AG09319 (cell line): Measurements from ENCODE around the gene CDH13.
A peak's percentile ranks its signal among the peaks of the same experiment; 100 is the strongest.

ENCODE experiments used
- DNase-seq: peaks from one replicate; pipeline ENCODE4 v3.0.0-alpha.2; 2010; ENCODE audit warnings: low read depth; ENCODE audit errors: extremely low read depth
- CTCF ChIP-seq: IDR thresholded peaks from 2 replicates; pipeline ENCODE4 v1.5.1; 2011; ENCODE audit warnings: low read depth, mild to moderate bottlenecking, inconsistent platforms, low read length, moderate library complexity

CDH13 gene

GRCh38 chr16:83365166-83365565, 738.4 kb downstream of the CDH13 start:
- DNase-seq = peak; percentile 7

GRCh38 chr16:83366228-83366627, 739.5 kb downstream of the CDH13 start:
- TF ChIP-seq CTCF = no peak
- DNase-seq = no peak

More at GRCh38 chr16:83365166-83365565, 738.4 kb downstream of the CDH13 start:
- TF ChIP-seq CTCF = no peak

- DNase-seq = no peak
- TF ChIP-seq CTCF = no peak
Observed at GRCh38 chr16:83374979-83375378, 748.2 kb downstream of the CDH13 start.

- no peak for DNase-seq
- no peak for TF ChIP-seq CTCF
Observed at GRCh38 chr16:83389751-83390150, 763.0 kb downstream of the CDH13 start.

- DNase-seq = no peak
- TF ChIP-seq CTCF = no peak
Observed at GRCh38 chr16:83390759-83391158, 764.0 kb downstream of the CDH13 start.

- no peak for DNase-seq
Observed at GRCh38 chr16:83392743-83393142, 766.0 kb downstream of the CDH13 start.

GRCh38 chr16:83393196-83393981, 766.6 kb downstream of the CDH13 start:
- TF ChIP-seq CTCF = no peak; the same call in 1 of the 2 replicates
- DNase-seq = no peak

More at GRCh38 chr16:83392743-83393142, 766.0 kb downstream of the CDH13 start:
- no peak for TF ChIP-seq CTCF
